ENCODE measurements around the gene ZFP3.
"Not testable (repeated sequence)": the region's sequence is repeated elsewhere in the genome, so short reads cannot be mapped to it uniquely, and the experiment has no call there.

ZFP3 gene

GRCh38 chr17:5047446-5047845, 30.8 kb upstream of the ZFP3 start:
- Mint-ChIP-seq H3K27me3 (no peaks in the 10 kb centered on the region), H3K9me3 (peaks cover 2% of the 10 kb centered on the region), H3K27ac (peak overlapping the region; percentile 84), H3K4me3 (no peak overlapping the region), H3K4me1 (peaks cover 76% of the 10 kb centered on the region), H3K36me3 (peaks cover 28% of the 10 kb centered on the region)
- CTCF ChIA-PET: interaction anchor here (0.6 to 1.2 kb wide), 3 partner anchors 16 to 163 kb away, joined by 3 to 6 read pairs (median 3); no protein-coding TSS in a partner anchor
- no peak for DNase-seq

GRCh38 chr17:5049314-5049841, 28.9 kb upstream of the ZFP3 start:
- Mint-ChIP-seq H3K4me3 (no peak overlapping the region), H3K9me3 (no peaks in the 10 kb centered on the region), H3K36me3 (peaks cover 31% of the 10 kb centered on the region), H3K27me3 (no peaks in the 10 kb centered on the region), H3K4me1 (peaks cover 60% of the 10 kb centered on the region), H3K27ac (peak overlapping the region; percentile 96)
- DNase-seq: peak; percentile 85
- CTCF ChIA-PET: interaction anchor here (1.1 to 1.2 kb wide), 2 partner anchors 19 to 63 kb away, joined by 4 to 5 read pairs; no protein-coding TSS in a partner anchor

GRCh38 chr17:5050278-5050677, 28.0 kb upstream of the ZFP3 start:
- Mint-ChIP-seq H3K27ac (peak overlapping the region; percentile 96), H3K4me3 (no peak overlapping the region), H3K4me1 (peaks cover 51% of the 10 kb centered on the region), H3K27me3 (no peaks in the 10 kb centered on the region), H3K9me3 (no peaks in the 10 kb centered on the region), H3K36me3 (peaks cover 31% of the 10 kb centered on the region)
- CTCF ChIA-PET: no interaction called here
- no peak for DNase-seq

GRCh38 chr17:5055543-5055942, 22.7 kb upstream of the ZFP3 start:
- H3K4me1 Mint-ChIP-seq: peaks cover 1% of the 10 kb centered on the region
- peaks cover 4% of the 10 kb centered on the region for H3K27me3 Mint-ChIP-seq
- H3K36me3 Mint-ChIP-seq: peaks cover 13% of the 10 kb centered on the region
- no peak for DNase-seq
- H3K4me3 Mint-ChIP-seq: no peak overlapping the region
- no peaks in the 10 kb centered on the region for H3K9me3 Mint-ChIP-seq
- H3K27ac Mint-ChIP-seq: no peak overlapping the region
- CTCF ChIA-PET: no interaction called here

- no peak for DNase-seq
- Mint-ChIP-seq H3K4me3 (no peak overlapping the region), H3K4me1 (peaks cover 7% of the 10 kb centered on the region), H3K27me3 (no peaks in the 10 kb centered on the region), H3K9me3 (no peaks in the 10 kb centered on the region), H3K27ac (no peak overlapping the region), H3K36me3 (peaks cover 4% of the 10 kb centered on the region)
- CTCF ChIA-PET: interaction anchor here (0.6 to 1.1 kb wide), 2 partner anchors 45 to 87 kb away, joined by 3 to 4 read pairs; no protein-coding TSS in a partner anchor
Observed at GRCh38 chr17:5065227-5065744, 13.0 kb upstream of the ZFP3 start.

- Mint-ChIP-seq H3K4me1 (peaks cover under 1% of the 10 kb centered on the region), H3K36me3 (peaks cover 4% of the 10 kb centered on the region), H3K9me3 (no peaks in the 10 kb centered on the region), H3K4me3 (no peak overlapping the region), H3K27ac (no peak overlapping the region), H3K27me3 (no peaks in the 10 kb centered on the region)
- CTCF ChIA-PET: interaction anchor here (1.6 kb wide), 1 partner anchor 37 kb away, joined by 4 read pairs; no protein-coding TSS in a partner anchor
- DNase-seq: no peak
Observed at GRCh38 chr17:5068236-5068635, 10.0 kb upstream of the ZFP3 start.

GRCh38 chr17:5069724-5070123, 8.5 kb upstream of the ZFP3 start:
- no peak overlapping the region for H3K27ac Mint-ChIP-seq
- H3K36me3 Mint-ChIP-seq: peaks cover 4% of the 10 kb centered on the region
- CTCF ChIA-PET: no interaction called here
- H3K4me3 Mint-ChIP-seq: no peak overlapping the region
- no peaks in the 10 kb centered on the region for H3K27me3 Mint-ChIP-seq
- no peaks in the 10 kb centered on the region for H3K9me3 Mint-ChIP-seq
- DNase-seq: no peak
- no peaks in the 10 kb centered on the region for H3K4me1 Mint-ChIP-seq

GRCh38 chr17:5075472-5075871, 2.8 kb upstream of the ZFP3 start:
- H3K27me3 Mint-ChIP-seq, DNase-seq, H3K4me3 Mint-ChIP-seq, H3K27ac Mint-ChIP-seq, H3K9me3 Mint-ChIP-seq, CTCF ChIA-PET: not testable (repeated sequence)
- peaks cover 19% of the 10 kb centered on the region for H3K4me1 Mint-ChIP-seq
- H3K36me3 Mint-ChIP-seq: peaks cover 12% of the 10 kb centered on the region

- DNase-seq, H3K27ac Mint-ChIP-seq, CTCF ChIA-PET, H3K27me3 Mint-ChIP-seq: not testable (repeated sequence)
- peaks cover 19% of the 10 kb centered on the region for H3K36me3 Mint-ChIP-seq
- peak overlapping the region; percentile 88 for H3K4me3 Mint-ChIP-seq
- H3K4me1 Mint-ChIP-seq: peaks cover 23% of the 10 kb centered on the region
- H3K9me3 Mint-ChIP-seq: peaks cover 12% of the 10 kb centered on the region
Observed at GRCh38 chr17:5077275-5077674, 992 bp upstream of the ZFP3 start.

- H3K27ac Mint-ChIP-seq: peak overlapping the region; percentile 85
- CTCF ChIA-PET: interaction anchor here (1.1 kb wide), 1 partner anchor 35 kb away, joined by 4 read pairs; no protein-coding TSS in a partner anchor
Observed at GRCh38 chr17:5077781-5078105, 524 bp upstream of the ZFP3 start.

GRCh38 chr17:5080591-5080990, 2.3 kb downstream of the ZFP3 start:
- Mint-ChIP-seq H3K27me3 (peaks cover 6% of the 10 kb centered on the region), H3K9me3 (peaks cover 34% of the 10 kb centered on the region), H3K36me3 (peaks cover 40% of the 10 kb centered on the region), H3K27ac (no peak overlapping the region), H3K4me3 (no peak overlapping the region), H3K4me1 (peaks cover 23% of the 10 kb centered on the region)
- CTCF ChIA-PET: no interaction called here
- DNase-seq: no peak

More at GRCh38 chr17:5077781-5078105, 524 bp upstream of the ZFP3 start:
- H3K36me3 Mint-ChIP-seq: peaks cover 22% of the 10 kb centered on the region
- DNase-seq: no peak
- H3K4me3 Mint-ChIP-seq: peak overlapping the region; percentile 88
- H3K4me1 Mint-ChIP-seq: peaks cover 23% of the 10 kb centered on the region
- H3K27me3 Mint-ChIP-seq: peaks cover 8% of the 10 kb centered on the region
- peaks cover 15% of the 10 kb centered on the region for H3K9me3 Mint-ChIP-seq

- Mint-ChIP-seq H3K36me3 (peaks cover 73% of the 10 kb centered on the region), H3K9me3 (peaks cover 85% of the 10 kb centered on the region), H3K4me1 (peaks cover 4% of the 10 kb centered on the region), H3K27me3 (peaks cover 14% of the 10 kb centered on the region), H3K4me3 (no peak overlapping the region), H3K27ac (no peak overlapping the region)
- no peak for DNase-seq
- CTCF ChIA-PET: no interaction called here
Observed at GRCh38 chr17:5092218-5093010, 14.1 kb downstream of the ZFP3 start.

- Mint-ChIP-seq H3K4me1 (peaks cover 4% of the 10 kb centered on the region), H3K9me3 (peaks cover 65% of the 10 kb centered on the region), H3K27ac (no peak overlapping the region), H3K27me3 (peaks cover 37% of the 10 kb centered on the region), H3K4me3 (no peak overlapping the region), H3K36me3 (peaks cover 41% of the 10 kb centered on the region)
- DNase-seq: no peak
- CTCF ChIA-PET: interaction anchor here (1.0 kb wide), 1 partner anchor 35 kb away, joined by 4 read pairs; no protein-coding TSS in a partner anchor
Observed at GRCh38 chr17:5096731-5097100, 18.4 kb downstream of the ZFP3 start.

GRCh38 chr17:5097101-5097834, 19.0 kb downstream of the ZFP3 start:
- Mint-ChIP-seq H3K4me1 (peaks cover 4% of the 10 kb centered on the region), H3K9me3 (peaks cover 60% of the 10 kb centered on the region), H3K36me3 (peaks cover 38% of the 10 kb centered on the region), H3K27me3 (peaks cover 37% of the 10 kb centered on the region), H3K27ac (no peak overlapping the region), H3K4me3 (peak overlapping the region; percentile 52)
- CTCF ChIA-PET: no interaction called here
- DNase-seq: peak; percentile 43

Measured in activated naive CD4-positive, alpha-beta T cell treated with anti-CD3 and anti-CD28 coated beads, Interleukin-2, amount 10 ng/mL, durations not matched to agents 7 days and 5 days (primary cell).